HCT116 (cell line): ENCODE measurements around the gene HSH2D.

ENCODE experiments used
- EZH2phosphoT487 ChIP-seq: fragments of 200-600 bp; IDR thresholded peaks from 2 replicates; pipeline ENCODE4 v1.6.1; 2018; ENCODE audit warnings: antibody characterized with exemption, borderline replicate concordance
- FOSL1 ChIP-seq: IDR thresholded peaks from 2 replicates; pipeline ENCODE4 v1.6.1; 2012; ENCODE audit warnings: low read depth
- POLR2A ChIP-seq: IDR thresholded peaks from 2 replicates; pipeline ENCODE4 v1.7.0; 2011; ENCODE audit warnings: borderline replicate concordance; ENCODE audit not compliant: insufficient read depth, insufficient read length; ENCODE audit errors: extremely low read depth
- SIN3A ChIP-seq: IDR thresholded peaks from 2 replicates; pipeline ENCODE4 v1.6.1; 2012; ENCODE audit warnings: low read depth
- ZNF274 ChIP-seq: fragments of 200-500 bp; sonication (Bioruptor generic); IDR thresholded peaks from 2 replicates; pipeline ENCODE4 v1.6.1; 2014; ENCODE audit warnings: mild to moderate bottlenecking, low read depth, low read length, inconsistent platforms
- TF ChIP-seq, protein P1 (sequence below), 3 experiments: fragments of 200-600 bp in 1 of 3; sonication (generic) in 1 of 3; IDR thresholded peaks in 2 of 3; conservative IDR thresholded peaks in 1 of 3; 2 replicates each; pipeline ENCODE4 v1.5.1; 2012 to 2017; ENCODE audit warnings: low read depth in 2 of 3, low read length in 2 of 3, antibody characterized with exemption in 1 of 3, borderline replicate concordance in 1 of 3, control low read depth in 1 of 3, mild to moderate bottlenecking in 1 of 3, mixed read lengths in 1 of 3, mixed run types in 1 of 3, moderate library complexity in 1 of 3; ENCODE audit not compliant: insufficient read depth in 1 of 3
- TF ChIP-seq, protein P2 (sequence below): IDR thresholded peaks from 2 replicates; pipeline ENCODE4 v1.6.1; 2012

DNA sequence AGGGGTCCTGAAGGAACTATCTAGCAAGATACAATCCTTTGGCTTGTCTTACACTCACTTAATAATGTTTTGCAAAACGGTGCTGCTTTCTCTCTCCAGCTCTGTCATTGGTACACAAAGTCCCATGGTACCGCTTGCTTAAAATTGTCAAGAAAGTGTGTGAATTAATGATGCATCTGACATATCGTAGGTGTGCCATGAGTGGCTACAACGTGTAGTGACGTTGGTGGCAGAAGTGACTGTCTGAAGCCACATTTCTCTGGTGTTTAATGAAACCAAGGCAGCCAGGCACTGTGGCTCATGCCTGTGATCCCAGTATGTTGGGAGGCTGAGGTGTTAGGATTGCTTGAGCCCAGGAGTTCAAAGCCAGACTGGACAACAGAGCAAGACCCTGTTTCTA is 2.6 kb downstream of the HSH2D start:
- no peak for TF ChIP-seq POLR2A
- TF ChIP-seq, protein P1, sequence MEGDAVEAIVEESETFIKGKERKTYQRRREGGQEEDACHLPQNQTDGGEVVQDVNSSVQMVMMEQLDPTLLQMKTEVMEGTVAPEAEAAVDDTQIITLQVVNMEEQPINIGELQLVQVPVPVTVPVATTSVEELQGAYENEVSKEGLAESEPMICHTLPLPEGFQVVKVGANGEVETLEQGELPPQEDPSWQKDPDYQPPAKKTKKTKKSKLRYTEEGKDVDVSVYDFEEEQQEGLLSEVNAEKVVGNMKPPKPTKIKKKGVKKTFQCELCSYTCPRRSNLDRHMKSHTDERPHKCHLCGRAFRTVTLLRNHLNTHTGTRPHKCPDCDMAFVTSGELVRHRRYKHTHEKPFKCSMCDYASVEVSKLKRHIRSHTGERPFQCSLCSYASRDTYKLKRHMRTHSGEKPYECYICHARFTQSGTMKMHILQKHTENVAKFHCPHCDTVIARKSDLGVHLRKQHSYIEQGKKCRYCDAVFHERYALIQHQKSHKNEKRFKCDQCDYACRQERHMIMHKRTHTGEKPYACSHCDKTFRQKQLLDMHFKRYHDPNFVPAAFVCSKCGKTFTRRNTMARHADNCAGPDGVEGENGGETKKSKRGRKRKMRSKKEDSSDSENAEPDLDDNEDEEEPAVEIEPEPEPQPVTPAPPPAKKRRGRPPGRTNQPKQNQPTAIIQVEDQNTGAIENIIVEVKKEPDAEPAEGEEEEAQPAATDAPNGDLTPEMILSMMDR (IDR thresholded peaks at IDR 0.05 in 2 of 3, conservative IDR thresholded peaks at IDR 0.05 in 1 of 3; ENCODE audit: borderline replicate concordance in 1 of 3, insufficient read depth in 1 of 3, low read depth in 2 of 3, low read length in 2 of 3): no peak
- no peak for TF ChIP-seq EZH2phosphoT487
- TF ChIP-seq, protein P2, sequence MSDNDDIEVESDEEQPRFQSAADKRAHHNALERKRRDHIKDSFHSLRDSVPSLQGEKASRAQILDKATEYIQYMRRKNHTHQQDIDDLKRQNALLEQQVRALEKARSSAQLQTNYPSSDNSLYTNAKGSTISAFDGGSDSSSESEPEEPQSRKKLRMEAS: no peak
- no peak for TF ChIP-seq FOSL1
- TF ChIP-seq ZNF274: no peak
- TF ChIP-seq SIN3A: no peak
